Uterus (tissue), 2 donors: ENCODE measurements around the gene KCTD18.

Experiments used
- POLR2A ChIP-seq, 2 donors: fragments of 450-650 bp; IDR thresholded peaks; one replicate each; pipeline ENCODE4 v1.6.1; 2016; ENCODE audit warnings: antibody characterized with exemption in 2 of 2, mild to moderate bottlenecking in 1 of 2, moderate library complexity in 1 of 2
- TF ChIP-seq, protein P1 (sequence below), 4 experiments: fragments of 200-600 bp in 2 of 4; fragments of 450-650 bp in 2 of 4; sonication (generic) in 2 of 4; IDR thresholded peaks; one replicate each; pipeline ENCODE4 v1.5.1; 2016 to 2019; ENCODE audit warnings: antibody characterized with exemption in 4 of 4, mild to moderate bottlenecking in 2 of 4, moderate library complexity in 1 of 4

DNA sequence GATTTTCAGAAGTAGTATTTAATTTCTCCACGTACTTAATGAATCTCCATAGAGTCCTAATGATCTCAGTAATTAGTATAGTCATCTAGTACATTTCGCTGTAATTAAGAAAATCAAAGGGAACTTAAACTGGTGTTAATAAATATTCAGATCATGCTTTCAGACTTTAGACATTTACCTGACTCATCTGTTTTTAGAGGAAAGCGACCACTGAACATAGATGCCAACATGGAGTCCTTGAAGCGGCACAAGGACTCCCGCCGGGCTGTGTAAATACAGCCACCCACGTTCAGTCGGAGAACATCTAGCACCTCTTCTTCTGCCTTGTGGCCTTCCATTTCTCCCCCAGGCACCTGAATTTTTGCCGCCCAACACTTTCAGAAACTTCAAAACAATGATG, 3.2 kb downstream of the KCTD18 start:
- no peak for TF ChIP-seq POLR2A (IDR thresholded peaks at IDR 0.05)
- TF ChIP-seq, protein P1, sequence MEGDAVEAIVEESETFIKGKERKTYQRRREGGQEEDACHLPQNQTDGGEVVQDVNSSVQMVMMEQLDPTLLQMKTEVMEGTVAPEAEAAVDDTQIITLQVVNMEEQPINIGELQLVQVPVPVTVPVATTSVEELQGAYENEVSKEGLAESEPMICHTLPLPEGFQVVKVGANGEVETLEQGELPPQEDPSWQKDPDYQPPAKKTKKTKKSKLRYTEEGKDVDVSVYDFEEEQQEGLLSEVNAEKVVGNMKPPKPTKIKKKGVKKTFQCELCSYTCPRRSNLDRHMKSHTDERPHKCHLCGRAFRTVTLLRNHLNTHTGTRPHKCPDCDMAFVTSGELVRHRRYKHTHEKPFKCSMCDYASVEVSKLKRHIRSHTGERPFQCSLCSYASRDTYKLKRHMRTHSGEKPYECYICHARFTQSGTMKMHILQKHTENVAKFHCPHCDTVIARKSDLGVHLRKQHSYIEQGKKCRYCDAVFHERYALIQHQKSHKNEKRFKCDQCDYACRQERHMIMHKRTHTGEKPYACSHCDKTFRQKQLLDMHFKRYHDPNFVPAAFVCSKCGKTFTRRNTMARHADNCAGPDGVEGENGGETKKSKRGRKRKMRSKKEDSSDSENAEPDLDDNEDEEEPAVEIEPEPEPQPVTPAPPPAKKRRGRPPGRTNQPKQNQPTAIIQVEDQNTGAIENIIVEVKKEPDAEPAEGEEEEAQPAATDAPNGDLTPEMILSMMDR (IDR thresholded peaks at IDR 0.05): no peak
